Measurements from ENCODE around the gene KCNIP3. TPM values are rescaled to one million over a fixed set of nuclear protein-coding genes. Genes with fewer than 3 reads are reported as not detected.

Gene KCNIP3
- total RNA-seq, 2 experiments from 2014 or later, result 0.52 TPM; not detected in 1

GRCh38 chr2:95353055-95353575 lies 56.0 kb downstream of the KCNIP3 start:
- DNase-seq (no peak), ATAC-seq (ENCODE audit: poor library complexity) (no peak)
- H3K4me3 ChIP-seq (ENCODE audit: low read length), result no peak overlapping the region
- H3K4me1 ChIP-seq (ENCODE audit: insufficient read depth, low read length), result no peaks in the 10 kb centered on the region
- Mint-ChIP-seq H3K4me1 (ENCODE audit: low read depth) (no peaks in the 10 kb centered on the region), H3K27ac (no peak overlapping the region), H3K9me3 (no peaks in the 10 kb centered on the region), H3K27me3 (peaks cover 12% of the 10 kb centered on the region), H3K4me3 (no peak overlapping the region), H3K36me3 (ENCODE audit: low read depth) (no peaks in the 10 kb centered on the region)
- peaks cover 0 to 16% of the 10 kb centered on the region in 2 experiments for H3K9me3 ChIP-seq (ENCODE audit: control insufficient read depth in 1 of 2, insufficient read depth in 1 of 2, low read length in 2 of 2)
- ChIA-PET CTCF (no interaction called here), POLR2A (no interaction called here)
- TF ChIP-seq CTCF (IDR thresholded peaks at IDR 0.05), result no peak
- peaks cover 4 to 9% of the 10 kb centered on the region in 2 experiments for H3K27me3 ChIP-seq (ENCODE audit: control insufficient read depth in 1 of 2, insufficient read depth in 2 of 2, low read length in 2 of 2)
- H3K27ac ChIP-seq (ENCODE audit: low read depth in 1 of 2, low read length in 2 of 2), result no peak overlapping the region
- H3K36me3 ChIP-seq (ENCODE audit: insufficient read depth, low read length), result no peaks in the 10 kb centered on the region
- intact Hi-C loops (cut with DNase I, micrococcal nuclease), result no loop called here

- ChIA-PET CTCF (no interaction called here), POLR2A (no interaction called here)
- H3K4me3 ChIP-seq (ENCODE audit: low read length), result no peak overlapping the region
- no peak overlapping the region for H3K27ac ChIP-seq (ENCODE audit: low read depth in 1 of 2, low read length in 2 of 2)
- intact Hi-C loops (cut with DNase I, micrococcal nuclease), result no loop called here
- ATAC-seq (ENCODE audit: poor library complexity) (no peak), DNase-seq (no peak)
- no peaks in the 10 kb centered on the region for H3K9me3 Mint-ChIP-seq
- peaks cover 14% of the 10 kb centered on the region for H3K27me3 Mint-ChIP-seq
- no peaks in the 10 kb centered on the region for H3K4me1 ChIP-seq (ENCODE audit: insufficient read depth, low read length)
- TF ChIP-seq CTCF (IDR thresholded peaks at IDR 0.05), result no peak
- H3K4me1 Mint-ChIP-seq (ENCODE audit: low read depth), result no peaks in the 10 kb centered on the region
- H3K9me3 ChIP-seq (ENCODE audit: control insufficient read depth in 1 of 2, insufficient read depth in 1 of 2, low read length in 2 of 2), result peaks cover 0 to 16% of the 10 kb centered on the region in 2 experiments
- peaks cover 3 to 4% of the 10 kb centered on the region in 2 experiments for H3K27me3 ChIP-seq (ENCODE audit: control insufficient read depth in 1 of 2, insufficient read depth in 2 of 2, low read length in 2 of 2)
- no peak overlapping the region for H3K4me3 Mint-ChIP-seq
- no peaks in the 10 kb centered on the region for H3K36me3 ChIP-seq (ENCODE audit: insufficient read depth, low read length)
- no peaks in the 10 kb centered on the region for H3K36me3 Mint-ChIP-seq (ENCODE audit: low read depth)
- no peak overlapping the region for H3K27ac Mint-ChIP-seq
Measured at GRCh38 chr2:95353613-95354468, 56.7 kb downstream of the KCNIP3 start.

- intact Hi-C loops (cut with DNase I, micrococcal nuclease), result no loop called here
- POLR2A ChIA-PET, result no interaction called here
- Mint-ChIP-seq H3K27me3 (peaks cover 18% of the 10 kb centered on the region), H3K4me3 (no peak overlapping the region), H3K27ac (no peak overlapping the region), H3K4me1 (ENCODE audit: low read depth) (no peaks in the 10 kb centered on the region), H3K9me3 (no peaks in the 10 kb centered on the region), H3K36me3 (ENCODE audit: low read depth) (no peaks in the 10 kb centered on the region)
- ATAC-seq (ENCODE audit: poor library complexity), result no peak
- DNase-seq, result peak in 1 of 14 experiments; percentile 29
- Histone ChIP-seq H3K27ac (ENCODE audit: low read depth in 1 of 2, low read length in 2 of 2) (no peak overlapping the region), H3K4me3 (ENCODE audit: low read length) (no peak overlapping the region), H3K27me3 (ENCODE audit: control insufficient read depth in 1 of 2, insufficient read depth in 2 of 2, low read length in 2 of 2) (peaks cover 0 to under 1% of the 10 kb centered on the region in 2 experiments), H3K4me1 (ENCODE audit: insufficient read depth, low read length) (no peaks in the 10 kb centered on the region), H3K36me3 (ENCODE audit: insufficient read depth, low read length) (no peaks in the 10 kb centered on the region), H3K9me3 (ENCODE audit: control insufficient read depth in 1 of 2, insufficient read depth in 1 of 2, low read length in 2 of 2) (peaks cover 0 to 16% of the 10 kb centered on the region in 2 experiments)
- CTCF ChIA-PET, result no interaction called here
- no peak for TF ChIP-seq CTCF (IDR thresholded peaks at IDR 0.05)
Measured at GRCh38 chr2:95354469-95354901, 57.3 kb downstream of the KCNIP3 start.

Data from CD4-positive, alpha-beta T cell (primary cell).